ENCODE data around the gene CENPP. TPM values are rescaled to one million over a fixed set of nuclear protein-coding genes. Genes with fewer than 3 reads are reported as not detected.

The CENPP gene
- total RNA-seq, 1 experiment from 2014 or later, result 7.2 TPM

DNA sequence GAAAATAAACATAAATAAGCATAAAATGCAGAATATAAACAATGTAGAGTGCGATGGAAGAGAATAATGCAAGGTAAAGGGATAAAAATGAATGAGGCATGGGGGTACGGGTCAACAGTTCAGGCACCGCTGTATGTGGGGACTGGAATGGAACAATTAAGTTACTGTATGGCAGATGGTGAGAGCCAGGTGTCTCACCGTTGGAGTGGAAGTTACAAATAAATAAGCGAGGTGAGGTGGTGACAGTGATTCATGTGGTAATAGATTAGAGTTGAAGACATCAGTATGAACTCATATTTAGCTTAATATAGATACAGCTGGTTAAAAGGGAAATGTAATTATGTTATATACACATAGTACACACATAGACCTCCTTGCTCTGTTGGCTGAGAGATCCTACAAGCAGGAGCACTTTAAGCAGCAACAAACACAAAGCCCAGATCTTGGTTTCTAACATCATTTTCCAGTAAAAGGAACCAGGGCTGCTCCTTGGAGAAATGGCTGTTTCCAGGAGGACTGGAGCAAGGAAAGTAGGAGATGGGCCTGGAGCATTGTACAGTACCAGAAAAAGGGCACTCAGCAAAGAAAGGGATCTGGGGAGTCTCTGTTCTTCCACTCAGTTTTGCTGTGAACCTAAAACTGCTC lies 100.9 kb downstream of the CENPP start:
- peak; percentile 2 for DNase-seq
- no peak overlapping the region for H3K4me3 Mint-ChIP-seq (ENCODE audit: low read depth, unreplicated experiment)
- no TSS peak for BruUV-seq (replicated peaks)
- intact Hi-C loops (cut with micrococcal nuclease; ENCODE audit: unreplicated experiment), result no loop called here
- CTCF ChIA-PET, result no interaction called here
- TF ChIP-seq CTCF (IDR thresholded peaks at IDR 0.05; ENCODE audit: unreplicated experiment), result no peak
- H3K36me3 Mint-ChIP-seq (ENCODE audit: insufficient read depth, unreplicated experiment), result no peaks in the 10 kb centered on the region
- H3K4me1 Mint-ChIP-seq (ENCODE audit: low read depth, unreplicated experiment), result peaks cover 30% of the 10 kb centered on the region
- no peaks in the 10 kb centered on the region for H3K9me3 Mint-ChIP-seq (ENCODE audit: low read depth, unreplicated experiment)
- no peak overlapping the region for H3K27ac Mint-ChIP-seq (ENCODE audit: unreplicated experiment)
- H3K27me3 Mint-ChIP-seq (ENCODE audit: unreplicated experiment), result no peaks in the 10 kb centered on the region

- no peak for TF ChIP-seq CTCF (IDR thresholded peaks at IDR 0.05; ENCODE audit: unreplicated experiment)
- no peaks in the 10 kb centered on the region for H3K27me3 Mint-ChIP-seq (ENCODE audit: unreplicated experiment)
- no peak overlapping the region for H3K27ac Mint-ChIP-seq (ENCODE audit: unreplicated experiment)
- intact Hi-C loops (cut with micrococcal nuclease; ENCODE audit: unreplicated experiment), result loop anchor here (10.0 kb wide), 1 partner anchor 105 kb away; the partner anchor contains the start of genes CENPP and NOL8
- H3K4me1 Mint-ChIP-seq (ENCODE audit: low read depth, unreplicated experiment), result peaks cover 20% of the 10 kb centered on the region
- DNase-seq, result no peak
- no peaks in the 10 kb centered on the region for H3K36me3 Mint-ChIP-seq (ENCODE audit: insufficient read depth, unreplicated experiment)
- CTCF ChIA-PET, result no interaction called here
- no peak overlapping the region for H3K4me3 Mint-ChIP-seq (ENCODE audit: low read depth, unreplicated experiment)
- H3K9me3 Mint-ChIP-seq (ENCODE audit: low read depth, unreplicated experiment), result no peaks in the 10 kb centered on the region
- BruUV-seq (replicated peaks), result no TSS peak
Measured at GRCh38 chr9:92429836-92430235, 104.1 kb downstream of the CENPP start.

GRCh38 chr9:92432350-92432749 lies 106.6 kb downstream of the CENPP start:
- TF ChIP-seq CTCF (IDR thresholded peaks at IDR 0.05; ENCODE audit: unreplicated experiment), result no peak
- Mint-ChIP-seq H3K27me3 (ENCODE audit: unreplicated experiment) (no peaks in the 10 kb centered on the region), H3K4me3 (ENCODE audit: low read depth, unreplicated experiment) (no peak overlapping the region), H3K4me1 (ENCODE audit: low read depth, unreplicated experiment) (no peaks in the 10 kb centered on the region), H3K27ac (ENCODE audit: unreplicated experiment) (no peak overlapping the region), H3K9me3 (ENCODE audit: low read depth, unreplicated experiment) (no peaks in the 10 kb centered on the region), H3K36me3 (ENCODE audit: insufficient read depth, unreplicated experiment) (no peaks in the 10 kb centered on the region)
- no TSS peak for BruUV-seq (replicated peaks)
- DNase-seq, result no peak
- intact Hi-C loops (cut with micrococcal nuclease; ENCODE audit: unreplicated experiment), result loop anchor here (10.0 kb wide), 1 partner anchor 108 kb away; the partner anchor contains the start of genes CENPP and NOL8
- CTCF ChIA-PET, result no interaction called here

DNA sequence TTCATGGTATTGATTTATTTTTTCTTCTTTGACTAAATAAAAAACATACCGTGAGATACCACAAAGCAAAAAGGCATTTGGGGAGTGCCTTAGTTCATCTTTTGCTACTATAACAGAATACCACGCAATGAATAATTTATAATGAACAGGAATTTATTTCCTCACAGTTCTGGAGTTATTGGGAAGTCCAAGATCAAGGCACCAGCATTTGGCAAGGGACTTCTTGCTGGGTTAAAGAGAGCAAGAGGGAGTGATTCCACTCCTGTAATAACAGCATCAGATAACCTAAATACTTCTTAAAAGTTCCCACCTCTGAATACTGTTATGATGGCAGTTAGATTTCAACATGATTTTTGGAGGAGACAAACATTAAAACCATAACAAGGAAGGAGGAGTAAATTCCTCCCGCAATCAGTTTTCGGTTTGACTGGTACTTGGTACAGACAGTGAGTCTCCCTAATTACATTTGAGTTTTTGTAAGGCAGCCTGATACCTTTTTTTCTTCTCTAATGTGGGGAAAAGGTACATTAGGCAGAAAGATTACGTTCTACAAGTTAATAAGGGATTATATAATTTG lies 107.3 kb downstream of the CENPP start:
- BruUV-seq (replicated peaks), result no TSS peak
- TF ChIP-seq CTCF (IDR thresholded peaks at IDR 0.05; ENCODE audit: unreplicated experiment), result no peak
- CTCF ChIA-PET, result no interaction called here
- Mint-ChIP-seq H3K9me3 (ENCODE audit: low read depth, unreplicated experiment) (no peaks in the 10 kb centered on the region), H3K27ac (ENCODE audit: unreplicated experiment) (no peak overlapping the region), H3K4me3 (ENCODE audit: low read depth, unreplicated experiment) (no peak overlapping the region), H3K27me3 (ENCODE audit: unreplicated experiment) (no peaks in the 10 kb centered on the region), H3K4me1 (ENCODE audit: low read depth, unreplicated experiment) (no peaks in the 10 kb centered on the region), H3K36me3 (ENCODE audit: insufficient read depth, unreplicated experiment) (no peaks in the 10 kb centered on the region)
- no peak for DNase-seq
- intact Hi-C loops (cut with micrococcal nuclease; ENCODE audit: unreplicated experiment), result loop anchor here (10.0 kb wide), 1 partner anchor 108 kb away; the partner anchor contains the start of genes CENPP and NOL8
